GM21515 (cell line): ENCODE results near the gene PRIMA1.

ENCODE experiments used
- ATAC-seq: cut with Tn5 transposase; IDR thresholded peaks from one replicate; pipeline ENCODE4 v1.9.1; 2021; ENCODE audit not compliant: unreplicated experiment

Gene PRIMA1

GRCh38 chr14:93759719-93760307 is 28.5 kb downstream of the PRIMA1 start:
- no peak for ATAC-seq

GRCh38 chr14:93757206-93757605 is 31.1 kb downstream of the PRIMA1 start:
- ATAC-seq, result no peak

GRCh38 chr14:93753647-93754046 is 34.6 kb downstream of the PRIMA1 start:
- ATAC-seq, result no peak

GRCh38 chr14:93752980-93753561 is 35.2 kb downstream of the PRIMA1 start:
- no peak for ATAC-seq

- ATAC-seq, result no peak
These were observed 36.2 kb downstream of the PRIMA1 start for GRCh38 chr14:93751946-93752655.

GRCh38 chr14:93749076-93749420 is 39.2 kb downstream of the PRIMA1 start:
- no peak for ATAC-seq

GRCh38 chr14:93748208-93749075 is 39.8 kb downstream of the PRIMA1 start:
- no peak for ATAC-seq

- no peak for ATAC-seq
These were observed 40.7 kb downstream of the PRIMA1 start for GRCh38 chr14:93747560-93747959.

GRCh38 chr14:93747102-93747501 is 41.2 kb downstream of the PRIMA1 start:
- ATAC-seq, result no peak

GRCh38 chr14:93745603-93746273 is 42.5 kb downstream of the PRIMA1 start:
- no peak for ATAC-seq

GRCh38 chr14:93744876-93745275 is 43.4 kb downstream of the PRIMA1 start:
- ATAC-seq, result no peak

- no peak for ATAC-seq
These were observed 44.1 kb downstream of the PRIMA1 start for GRCh38 chr14:93744176-93744575.

- ATAC-seq, result no peak
These were observed 44.8 kb downstream of the PRIMA1 start for GRCh38 chr14:93743270-93744060.

- no peak for ATAC-seq
These were observed 45.5 kb downstream of the PRIMA1 start for GRCh38 chr14:93742761-93743160.

GRCh38 chr14:93741556-93742230 is 46.6 kb downstream of the PRIMA1 start:
- no peak for ATAC-seq

- no peak for ATAC-seq
These were observed 50.7 kb downstream of the PRIMA1 start for GRCh38 chr14:93737634-93738033.

GRCh38 chr14:93736378-93737014 is 51.8 kb downstream of the PRIMA1 start:
- no peak for ATAC-seq

- ATAC-seq, result no peak
These were observed 53.1 kb downstream of the PRIMA1 start for GRCh38 chr14:93735206-93735605.
